Suprapubic skin (tissue), 3 donors: ENCODE results near the gene TBC1D24.

ENCODE experiments used
- CTCF ChIP-seq, 2 donors: fragments of 200-600 bp in 1 of 2; fragments of 450-650 bp in 1 of 2; sonication (generic) in 1 of 2; IDR thresholded peaks; one replicate each; pipeline ENCODE4 v1.5.1; 2016 to 2019; ENCODE audit warnings: antibody characterized with exemption in 2 of 2, mild to moderate bottlenecking in 1 of 2, moderate library complexity in 1 of 2
- EP300 ChIP-seq: sonication (generic); formaldehyde crosslinking; IDR thresholded peaks from one replicate; pipeline ENCODE4 v1.6.1; 2017; ENCODE audit warnings: antibody characterized with exemption
- POLR2A ChIP-seq, 2 donors: fragments of 450-650 bp; IDR thresholded peaks; one replicate each; pipeline ENCODE4 v1.6.1; 2017; ENCODE audit warnings: antibody characterized with exemption in 2 of 2, mild to moderate bottlenecking in 2 of 2, moderate library complexity in 2 of 2

GRCh38 chr16:2432801-2433505, 42.0 kb upstream of the TBC1D24 start:
- TF ChIP-seq CTCF (IDR thresholded peaks at IDR 0.05) (no peak), EP300 (no peak), POLR2A (IDR thresholded peaks at IDR 0.05) (no peak)
